ENCODE data around the gene CAPN10.

GRCh38 chr2:240645346-240645745 lies 58.8 kb downstream of the CAPN10 start:
- no peak for TF ChIP-seq EZH2 (IDR thresholded peaks at IDR 0.05; ENCODE audit: borderline replicate concordance, low read depth, low read length, severe bottlenecking)
- TF ChIP-seq, protein P1, sequence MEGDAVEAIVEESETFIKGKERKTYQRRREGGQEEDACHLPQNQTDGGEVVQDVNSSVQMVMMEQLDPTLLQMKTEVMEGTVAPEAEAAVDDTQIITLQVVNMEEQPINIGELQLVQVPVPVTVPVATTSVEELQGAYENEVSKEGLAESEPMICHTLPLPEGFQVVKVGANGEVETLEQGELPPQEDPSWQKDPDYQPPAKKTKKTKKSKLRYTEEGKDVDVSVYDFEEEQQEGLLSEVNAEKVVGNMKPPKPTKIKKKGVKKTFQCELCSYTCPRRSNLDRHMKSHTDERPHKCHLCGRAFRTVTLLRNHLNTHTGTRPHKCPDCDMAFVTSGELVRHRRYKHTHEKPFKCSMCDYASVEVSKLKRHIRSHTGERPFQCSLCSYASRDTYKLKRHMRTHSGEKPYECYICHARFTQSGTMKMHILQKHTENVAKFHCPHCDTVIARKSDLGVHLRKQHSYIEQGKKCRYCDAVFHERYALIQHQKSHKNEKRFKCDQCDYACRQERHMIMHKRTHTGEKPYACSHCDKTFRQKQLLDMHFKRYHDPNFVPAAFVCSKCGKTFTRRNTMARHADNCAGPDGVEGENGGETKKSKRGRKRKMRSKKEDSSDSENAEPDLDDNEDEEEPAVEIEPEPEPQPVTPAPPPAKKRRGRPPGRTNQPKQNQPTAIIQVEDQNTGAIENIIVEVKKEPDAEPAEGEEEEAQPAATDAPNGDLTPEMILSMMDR (IDR thresholded peaks at IDR 0.05; ENCODE audit: borderline replicate concordance, extremely low read depth, low read length, poor library complexity, severe bottlenecking), result no peak
